Measurements from ENCODE around the gene CHST1. TPM values are rescaled to one million over a fixed set of nuclear protein-coding genes. Genes with fewer than 3 reads are reported as not detected.

The CHST1 gene
- polyA plus RNA-seq, 1 donor: 14.6 TPM

DNA sequence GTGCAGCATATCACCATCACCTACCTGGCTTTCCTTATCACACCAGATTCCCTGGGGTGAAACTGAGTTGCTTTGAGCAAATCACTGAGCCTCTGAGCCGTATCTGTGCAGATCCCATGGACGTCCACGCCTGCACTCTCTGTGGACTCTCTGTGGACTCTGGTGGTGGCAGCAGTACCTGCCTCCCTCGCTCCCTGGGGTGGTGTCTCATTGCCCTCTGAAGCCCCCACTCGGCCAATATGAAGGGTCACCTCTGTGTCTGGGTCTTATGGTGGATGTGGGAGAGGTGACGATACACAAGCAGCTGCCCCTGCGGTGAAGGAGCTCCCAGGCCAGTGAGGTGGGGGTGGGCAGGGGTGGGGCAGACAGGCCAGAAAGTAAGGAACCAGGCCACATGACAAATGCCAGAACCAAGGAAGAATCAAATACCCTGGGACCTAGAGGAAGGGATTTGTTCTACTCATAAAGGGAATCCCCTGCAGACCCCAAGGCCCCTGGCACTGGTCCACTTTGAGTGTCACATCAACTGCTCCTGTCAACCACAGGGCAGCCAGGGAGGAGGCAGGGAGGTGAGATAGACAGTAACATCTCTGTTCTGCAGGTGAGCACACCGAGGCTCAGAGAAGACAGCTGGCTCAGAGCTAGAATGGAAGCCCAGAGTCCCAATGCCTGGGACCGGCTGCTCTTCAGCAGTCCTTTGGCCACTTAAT lies 9.2 kb upstream of the CHST1 start:
- no peak for DNase-seq (ENCODE audit: low read depth)

GRCh38 chr11:45673441-45673840 lies 8.0 kb upstream of the CHST1 start:
- DNase-seq (ENCODE audit: low read depth): no peak

- no peak for DNase-seq (ENCODE audit: low read depth)
These were observed 7.2 kb upstream of the CHST1 start for GRCh38 chr11:45672593-45672992.

- DNase-seq (ENCODE audit: low read depth): no peak
These were observed 6.1 kb upstream of the CHST1 start for GRCh38 chr11:45671246-45672171.

- no peak for DNase-seq (ENCODE audit: low read depth)
These were observed 5.1 kb upstream of the CHST1 start for GRCh38 chr11:45670386-45671135.

- DNase-seq (ENCODE audit: low read depth): no peak
These were observed 4.5 kb upstream of the CHST1 start for GRCh38 chr11:45669956-45670355.

DNA sequence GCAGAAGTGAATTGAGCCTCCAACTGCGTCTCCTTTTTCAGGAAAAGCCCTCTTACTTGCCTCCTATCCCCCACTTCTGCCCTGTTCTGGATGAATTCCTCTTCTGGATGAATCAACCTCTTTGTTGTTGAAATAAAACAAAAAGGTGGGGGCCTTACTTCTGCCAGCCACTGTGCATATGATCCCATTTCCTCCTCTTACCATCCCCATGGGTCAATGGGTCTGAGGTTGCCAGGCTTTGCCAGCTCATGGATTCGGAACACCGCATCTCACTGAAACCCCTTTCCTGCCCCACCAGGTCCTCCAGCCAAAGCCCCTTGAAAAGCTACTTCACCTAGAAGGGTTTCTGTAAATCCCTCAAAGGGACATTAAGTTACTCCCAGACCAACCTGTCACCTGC lies 3.7 kb upstream of the CHST1 start:
- DNase-seq (ENCODE audit: low read depth): no peak

DNA sequence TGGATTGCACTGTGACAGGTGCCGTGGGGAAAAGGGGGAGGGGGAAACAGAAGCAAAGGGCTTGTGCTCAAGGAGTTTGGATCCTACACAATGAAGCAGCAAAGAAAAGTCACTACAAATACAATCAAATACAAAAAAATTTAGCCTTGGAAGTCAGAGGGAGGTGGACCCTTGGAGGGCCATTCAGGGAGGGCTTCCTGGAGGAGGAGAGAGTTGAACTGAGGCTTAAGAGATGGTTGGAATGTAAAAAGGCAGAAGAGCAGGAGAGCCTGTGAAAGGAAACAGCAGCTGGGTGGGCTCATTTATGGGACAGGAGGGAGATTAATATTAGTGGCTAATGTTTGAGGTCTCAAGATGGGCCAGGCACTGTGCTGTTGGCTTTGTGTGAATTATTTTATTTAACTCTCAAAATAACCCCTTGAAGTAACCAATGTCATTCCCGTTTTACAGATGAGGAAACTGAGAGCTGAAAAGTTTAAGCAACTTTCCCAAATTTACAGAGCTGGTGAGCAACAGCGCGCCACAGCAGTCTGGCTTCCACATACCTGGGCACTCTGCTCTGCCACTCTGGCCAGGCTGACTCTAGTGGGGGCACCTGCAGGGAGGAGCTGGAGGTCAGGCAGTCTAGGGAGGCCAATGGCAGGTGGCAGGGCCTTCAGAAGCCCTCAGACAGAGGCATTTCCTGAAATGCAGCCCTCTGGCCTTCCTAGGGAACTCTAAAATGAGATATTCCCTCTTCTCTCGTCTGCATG lies 2.7 kb upstream of the CHST1 start:
- DNase-seq (ENCODE audit: low read depth): no peak

DNA sequence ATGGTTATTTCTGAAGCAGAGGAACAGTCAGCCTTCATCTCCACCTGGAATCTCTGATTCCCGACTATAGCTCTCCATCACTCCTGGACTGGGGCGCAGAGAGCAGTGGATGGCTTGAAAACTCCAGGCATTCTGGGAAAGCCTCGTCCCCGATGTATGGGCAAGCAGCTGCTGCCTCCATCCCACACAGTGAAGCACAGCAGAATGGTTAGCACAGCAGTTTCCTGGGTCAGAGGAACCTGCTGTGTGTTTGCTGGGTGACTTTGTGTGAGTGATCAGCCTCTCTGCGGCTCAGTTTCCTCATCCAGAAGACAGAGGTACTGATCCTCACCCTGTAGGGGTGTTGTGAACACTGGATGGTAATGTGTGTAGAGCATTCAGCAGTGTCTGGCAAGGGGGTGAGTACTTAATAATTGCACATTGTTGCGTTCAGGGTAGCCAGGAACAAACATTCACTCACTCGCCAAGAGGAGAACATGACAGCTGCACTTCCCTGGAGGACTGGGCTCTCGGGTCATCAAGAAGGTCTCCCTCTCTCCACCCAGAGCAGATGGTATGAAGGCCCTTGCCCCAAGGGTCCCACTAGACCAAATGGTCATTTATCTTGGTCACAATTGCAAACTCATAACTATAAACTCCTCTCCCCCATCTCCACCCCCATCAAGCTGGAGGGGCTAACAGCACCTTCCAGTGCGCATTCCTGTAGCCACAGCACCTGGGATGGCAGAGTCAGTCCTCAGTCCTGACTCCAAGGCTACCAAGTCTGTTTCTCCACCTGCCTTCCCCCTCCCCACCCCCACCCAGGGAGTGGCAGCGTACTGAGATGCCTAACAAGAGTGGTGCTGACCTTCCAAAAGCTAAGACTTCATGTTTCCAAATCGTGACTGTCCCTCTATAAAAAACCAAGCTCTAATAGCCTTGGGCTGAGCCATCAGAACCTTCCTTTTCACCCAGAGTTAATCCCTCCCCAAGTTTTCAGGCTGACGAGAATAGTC lies 1.5 kb upstream of the CHST1 start:
- no peak for DNase-seq (ENCODE audit: low read depth)

- DNase-seq (ENCODE audit: low read depth): no peak
These were observed 668 bp upstream of the CHST1 start for GRCh38 chr11:45665933-45666647.

GRCh38 chr11:45664376-45665205 lies 831 bp downstream of the CHST1 start:
- no peak for DNase-seq (ENCODE audit: low read depth)

- no peak for DNase-seq (ENCODE audit: low read depth)
These were observed 1.7 kb downstream of the CHST1 start for GRCh38 chr11:45663486-45664375.

- DNase-seq (ENCODE audit: low read depth): peak; percentile 50
These were observed 2.5 kb downstream of the CHST1 start for GRCh38 chr11:45662665-45663485.

- DNase-seq (ENCODE audit: low read depth): no peak
These were observed 3.2 kb downstream of the CHST1 start for GRCh38 chr11:45662096-45662664.

DNA sequence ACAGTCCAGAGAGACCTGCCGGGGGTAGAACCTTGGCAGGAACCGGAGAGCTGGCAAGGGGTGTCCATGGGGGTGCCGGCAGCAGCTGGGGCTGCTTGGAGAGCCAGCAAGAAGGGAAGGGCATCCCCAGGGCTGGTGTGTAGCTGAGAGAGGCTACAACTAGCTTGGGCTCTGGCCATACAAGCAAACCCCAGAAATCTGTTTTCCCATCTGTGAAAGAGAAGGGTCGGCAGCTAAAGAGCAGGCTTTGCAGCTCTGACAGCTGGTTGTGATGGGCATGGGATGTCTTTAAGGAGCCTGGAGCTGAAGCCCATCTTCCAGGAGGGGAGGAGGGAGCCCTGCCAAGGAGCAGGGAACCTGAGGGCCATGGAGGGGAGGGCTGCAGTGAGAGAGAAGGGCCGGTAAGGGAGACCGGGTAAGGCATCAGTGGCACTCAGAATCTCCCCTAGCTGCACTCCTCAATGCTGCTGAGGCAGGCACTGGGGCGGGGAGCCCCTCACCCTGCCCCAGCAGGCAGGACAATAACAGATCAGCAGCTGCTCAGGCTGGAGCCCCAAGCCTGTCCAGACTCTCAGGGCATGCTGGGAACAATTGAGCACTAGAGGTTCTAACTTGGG lies 3.9 kb downstream of the CHST1 start:
- DNase-seq (ENCODE audit: low read depth): no peak
